Retinal pigment epithelial cell (primary cell): ENCODE data around the gene HSH2D.

Experiments used
- DNase-seq: peaks from one replicate; pipeline ENCODE4 v3.0.0-alpha.2; 2010; ENCODE audit warnings: low read depth
- H3K4me3 ChIP-seq: 2 replicates; pipeline ENCODE4 v1.5.1; 2011; ENCODE audit warnings: mild to moderate bottlenecking, low read length, control low read depth, moderate library complexity
- TF ChIP-seq, protein P1 (sequence below): conservative IDR thresholded peaks from 2 replicates; pipeline ENCODE4 v1.5.1; 2011; ENCODE audit warnings: low read depth, low read length, control low read depth, inconsistent platforms

HSH2D gene

DNA sequence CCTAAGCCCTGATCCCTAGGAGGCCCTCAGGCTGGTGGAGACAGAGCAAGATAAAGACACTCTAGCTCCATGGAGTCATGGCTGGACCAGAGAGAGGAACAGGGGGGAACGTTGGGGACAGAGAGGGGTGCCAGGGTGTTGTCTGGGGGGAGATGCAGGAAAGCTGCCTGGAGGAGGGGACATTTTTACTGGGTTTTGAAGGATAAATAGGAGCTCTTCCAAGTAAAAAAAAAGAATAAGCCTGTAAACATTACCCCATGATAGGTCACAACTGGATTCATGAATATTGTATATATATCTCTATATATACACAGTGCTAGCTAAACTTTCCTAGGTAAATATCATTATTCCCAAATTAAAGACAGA, 714 bp downstream of the HSH2D start:
- no peak overlapping the region for H3K4me3 ChIP-seq
- TF ChIP-seq, protein P1, sequence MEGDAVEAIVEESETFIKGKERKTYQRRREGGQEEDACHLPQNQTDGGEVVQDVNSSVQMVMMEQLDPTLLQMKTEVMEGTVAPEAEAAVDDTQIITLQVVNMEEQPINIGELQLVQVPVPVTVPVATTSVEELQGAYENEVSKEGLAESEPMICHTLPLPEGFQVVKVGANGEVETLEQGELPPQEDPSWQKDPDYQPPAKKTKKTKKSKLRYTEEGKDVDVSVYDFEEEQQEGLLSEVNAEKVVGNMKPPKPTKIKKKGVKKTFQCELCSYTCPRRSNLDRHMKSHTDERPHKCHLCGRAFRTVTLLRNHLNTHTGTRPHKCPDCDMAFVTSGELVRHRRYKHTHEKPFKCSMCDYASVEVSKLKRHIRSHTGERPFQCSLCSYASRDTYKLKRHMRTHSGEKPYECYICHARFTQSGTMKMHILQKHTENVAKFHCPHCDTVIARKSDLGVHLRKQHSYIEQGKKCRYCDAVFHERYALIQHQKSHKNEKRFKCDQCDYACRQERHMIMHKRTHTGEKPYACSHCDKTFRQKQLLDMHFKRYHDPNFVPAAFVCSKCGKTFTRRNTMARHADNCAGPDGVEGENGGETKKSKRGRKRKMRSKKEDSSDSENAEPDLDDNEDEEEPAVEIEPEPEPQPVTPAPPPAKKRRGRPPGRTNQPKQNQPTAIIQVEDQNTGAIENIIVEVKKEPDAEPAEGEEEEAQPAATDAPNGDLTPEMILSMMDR = no peak
- DNase-seq = no peak

DNA sequence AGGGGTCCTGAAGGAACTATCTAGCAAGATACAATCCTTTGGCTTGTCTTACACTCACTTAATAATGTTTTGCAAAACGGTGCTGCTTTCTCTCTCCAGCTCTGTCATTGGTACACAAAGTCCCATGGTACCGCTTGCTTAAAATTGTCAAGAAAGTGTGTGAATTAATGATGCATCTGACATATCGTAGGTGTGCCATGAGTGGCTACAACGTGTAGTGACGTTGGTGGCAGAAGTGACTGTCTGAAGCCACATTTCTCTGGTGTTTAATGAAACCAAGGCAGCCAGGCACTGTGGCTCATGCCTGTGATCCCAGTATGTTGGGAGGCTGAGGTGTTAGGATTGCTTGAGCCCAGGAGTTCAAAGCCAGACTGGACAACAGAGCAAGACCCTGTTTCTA, 2.6 kb downstream of the HSH2D start:
- DNase-seq = no peak
- no peak overlapping the region for H3K4me3 ChIP-seq
- TF ChIP-seq, protein P1 = no peak

DNA sequence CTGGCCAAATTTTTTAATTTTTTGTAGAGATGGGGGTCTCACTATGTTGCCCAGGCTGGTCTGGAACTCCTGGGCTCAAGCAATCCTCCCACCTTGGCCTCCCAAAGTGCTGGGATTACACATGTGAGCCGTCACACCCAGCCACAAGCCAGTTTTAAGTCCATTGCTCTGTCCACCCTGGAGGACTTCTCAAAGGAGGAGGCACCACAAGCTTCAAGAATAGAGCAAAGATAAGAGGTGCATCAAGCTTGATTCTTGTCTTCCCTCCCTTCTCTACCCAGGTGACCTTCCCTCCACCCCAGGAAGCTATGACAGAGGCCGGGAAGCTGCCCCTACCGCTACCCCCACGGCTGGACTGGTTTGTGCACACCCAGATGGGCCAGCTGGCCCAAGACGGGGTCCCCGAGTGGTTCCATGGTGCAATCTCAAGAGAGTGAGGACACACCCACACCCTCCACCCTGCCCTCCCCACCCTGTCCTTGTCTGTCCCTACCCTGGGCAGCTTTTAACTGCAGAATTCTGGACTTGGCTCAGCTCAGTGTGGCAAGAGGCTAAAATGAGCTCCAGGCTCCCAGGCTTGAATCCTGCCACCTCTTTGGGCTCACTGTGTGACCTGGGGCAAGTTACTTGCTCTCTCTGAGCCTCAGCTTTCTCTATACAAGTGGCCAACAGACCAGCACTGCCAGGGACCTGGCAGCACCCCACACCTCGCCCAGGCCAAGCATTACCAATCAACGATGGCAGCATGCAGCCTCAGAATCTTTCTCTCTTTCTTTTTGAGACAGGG, 5.2 kb downstream of the HSH2D start:
- DNase-seq = no peak
- no peak overlapping the region for H3K4me3 ChIP-seq
- TF ChIP-seq, protein P1 = no peak

DNA sequence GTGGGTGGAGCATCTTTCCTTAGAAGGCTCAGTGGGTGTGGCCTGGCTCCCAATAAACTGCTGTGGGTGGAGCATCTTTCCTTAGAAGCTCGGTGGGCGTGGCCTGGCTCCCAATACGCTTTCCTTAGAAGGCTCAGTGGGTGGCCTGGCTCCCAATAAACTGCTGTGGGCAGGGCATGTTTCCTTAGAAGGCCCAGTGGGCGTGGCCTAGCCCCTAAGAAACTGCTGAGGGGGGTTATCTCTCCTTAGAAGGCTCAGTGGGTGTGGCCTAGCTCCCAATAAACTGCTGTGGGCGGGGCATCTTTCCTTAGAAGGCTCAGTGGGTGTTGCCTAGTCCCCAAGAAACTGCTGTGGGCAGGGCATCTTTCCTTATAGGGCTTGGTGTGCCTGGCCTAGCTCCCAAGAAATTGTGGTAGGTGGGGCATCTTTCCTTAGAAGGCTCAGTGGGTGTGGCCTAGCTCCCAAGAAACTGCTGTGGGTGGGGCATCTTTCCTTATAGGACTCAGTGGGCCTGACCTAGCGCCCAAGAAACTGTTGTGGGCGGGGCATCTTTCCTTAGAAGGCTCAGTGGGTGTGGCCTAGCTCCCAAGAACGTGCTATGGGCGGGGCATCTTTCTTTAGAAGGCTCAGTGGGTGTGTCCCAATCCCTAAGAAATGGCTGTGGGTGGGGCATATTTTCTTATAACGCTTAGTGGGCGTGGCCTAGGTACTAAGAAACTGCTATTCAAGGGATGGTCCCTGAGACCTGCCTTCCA, 10.3 kb downstream of the HSH2D start:
- no peak for DNase-seq
- TF ChIP-seq, protein P1 = no peak
- H3K4me3 ChIP-seq = no peak overlapping the region

DNA sequence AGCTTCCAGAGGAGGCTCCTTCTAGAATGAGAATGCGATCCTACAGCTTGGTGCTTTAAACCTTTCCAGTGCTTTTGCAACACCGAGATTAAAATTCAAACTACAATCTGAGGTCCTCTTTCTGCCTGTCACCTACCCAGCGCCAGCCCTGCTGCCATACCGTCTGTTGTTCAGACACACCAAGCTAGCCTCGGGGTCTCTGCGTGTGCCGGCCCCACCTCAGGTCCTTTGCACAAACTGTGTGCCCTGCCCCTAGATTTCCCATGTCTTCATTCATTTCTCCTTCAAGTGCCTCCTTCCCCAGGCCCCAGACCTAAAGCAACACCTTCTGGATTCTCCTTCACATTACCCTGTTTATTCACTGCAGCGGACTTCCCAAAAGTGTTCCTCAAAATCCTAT, 11.1 kb downstream of the HSH2D start:
- TF ChIP-seq, protein P1 = no peak
- DNase-seq = no peak
- H3K4me3 ChIP-seq = no peak overlapping the region

DNA sequence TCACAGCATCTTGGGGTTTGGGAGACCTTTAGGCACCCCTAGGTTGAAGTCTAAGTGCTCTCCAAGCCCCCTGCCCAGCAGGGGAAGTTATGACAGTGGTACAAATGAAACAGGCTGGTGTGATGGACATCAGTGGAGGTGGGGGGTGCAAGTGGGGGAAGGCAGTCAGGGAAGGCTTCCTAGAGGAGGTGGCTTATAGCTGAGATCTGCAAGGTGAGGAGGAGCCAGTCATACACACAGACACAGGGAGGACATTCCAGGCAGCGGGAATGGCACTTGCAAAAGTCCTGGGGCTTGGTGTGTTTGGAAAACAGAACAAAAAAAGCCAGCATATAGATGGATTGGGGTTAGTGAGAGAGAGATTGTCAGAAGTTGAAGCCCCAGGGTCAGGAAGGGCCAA, 11.6 kb downstream of the HSH2D start:
- TF ChIP-seq, protein P1 = no peak
- no peak overlapping the region for H3K4me3 ChIP-seq
- no peak for DNase-seq

DNA sequence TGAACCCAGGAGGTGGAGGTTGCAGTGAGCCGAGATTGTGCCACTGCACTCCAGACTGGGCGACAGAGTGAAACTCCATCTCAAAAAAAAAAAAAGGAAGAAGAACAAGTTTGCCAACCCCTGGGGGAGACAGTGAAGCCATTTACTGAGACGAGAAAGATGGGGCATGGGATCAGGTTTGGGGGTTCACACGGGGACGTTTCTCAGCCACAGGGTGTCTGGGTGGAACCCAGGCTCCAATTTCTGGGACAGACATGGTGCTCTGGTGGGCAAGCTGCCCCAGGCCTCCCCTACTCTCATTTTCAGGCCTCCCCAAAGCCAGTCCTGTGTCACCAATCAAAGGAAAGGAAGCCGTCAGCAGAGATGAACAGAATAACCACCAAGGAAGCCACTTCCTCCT, 13.4 kb downstream of the HSH2D start:
- TF ChIP-seq, protein P1 = no peak
- H3K4me3 ChIP-seq = no peak overlapping the region
- DNase-seq = no peak
